Measurements from ENCODE around the gene RAPGEF4. TPM values are rescaled to one million over a fixed set of nuclear protein-coding genes. Genes with fewer than 3 reads are reported as not detected.

RAPGEF4 gene
- 0.22 and 0.29 TPM in 2 replicates for polyA plus RNA-seq (2013)

- peak within 1 kb of the TSS; percentile 50 for H4K12ac ChIP-seq (ENCODE audit: low read depth, low read length)
- no peak within 1 kb of the TSS for H3K27ac ChIP-seq (ENCODE audit: low read depth, low read length)
- no peak within 1 kb of the TSS for H3K9ac ChIP-seq (ENCODE audit: low read length)
- H3K18ac ChIP-seq (ENCODE audit: low read length) = no peak within 1 kb of the TSS
- H3K14ac ChIP-seq (ENCODE audit: low read length) = no peak within 1 kb of the TSS
- peak in 1 of 2 donors; percentile 4 for DNase-seq
- no peak within 1 kb of the TSS for H2AK5ac ChIP-seq (ENCODE audit: low read length)
- H2BK12ac ChIP-seq (ENCODE audit: low read length) = no peak within 1 kb of the TSS
- H3K27me3 ChIP-seq (ENCODE audit: insufficient read depth, low read length) = peaks cover 29% of the 10 kb centered on the region
- no peak within 1 kb of the TSS for H4K91ac ChIP-seq (ENCODE audit: low read depth, low read length)
- peak within 1 kb of the TSS; percentile 25 for H2AFZ ChIP-seq (ENCODE audit: insufficient read depth, low read length, poor library complexity)
- H2BK120ac ChIP-seq (ENCODE audit: insufficient read depth, low read length, poor library complexity) = no peak within 1 kb of the TSS
- H2BK5ac ChIP-seq (ENCODE audit: low read depth, low read length, poor library complexity) = no peak within 1 kb of the TSS
- no peaks in the 10 kb centered on the region for H3K9me3 ChIP-seq (ENCODE audit: insufficient read depth, low read depth, low read length)
- H3K4me3 ChIP-seq (ENCODE audit: low read depth, low read length) = peak within 1 kb of the TSS; percentile 66
- H3K4me1 ChIP-seq (ENCODE audit: control insufficient read depth in 1 of 2, insufficient read depth in 2 of 2, low read length in 2 of 2) = peaks cover 5 to 6% of the 10 kb centered on the region in 2 experiments
- no peaks in the 10 kb centered on the region for H3K36me3 ChIP-seq (ENCODE audit: control insufficient read depth in 1 of 2, insufficient read depth in 2 of 2, low read length in 2 of 2)
- no peaks in the 10 kb centered on the region for H3K79me1 ChIP-seq (ENCODE audit: low read length)
- H3K23ac ChIP-seq (ENCODE audit: low read length) = no peak within 1 kb of the TSS
- no peak within 1 kb of the TSS for H4K8ac ChIP-seq (ENCODE audit: low read depth, low read length)
- WGBS (ENCODE audit: extremely low coverage, insufficient coverage, insufficient read length) = no CpG with 5 or more reads among the region's 95 CpGs
- no peaks in the 10 kb centered on the region for H3K79me2 ChIP-seq (ENCODE audit: control insufficient read depth, insufficient read depth, low read length, poor library complexity)
- H3K4ac ChIP-seq (ENCODE audit: low read depth, low read length) = no peak within 1 kb of the TSS
- peak within 1 kb of the TSS; percentile 96 for H3K4me2 ChIP-seq (ENCODE audit: low read length)
Measured at GRCh38 chr2:172735582-172736423, at the start of gene RAPGEF4. Gene RAPGEF4, plus strand, starts transcription at chr2:172735845. Its CDS starts 139 bp downstream, at chr2:172735984.

DNA sequence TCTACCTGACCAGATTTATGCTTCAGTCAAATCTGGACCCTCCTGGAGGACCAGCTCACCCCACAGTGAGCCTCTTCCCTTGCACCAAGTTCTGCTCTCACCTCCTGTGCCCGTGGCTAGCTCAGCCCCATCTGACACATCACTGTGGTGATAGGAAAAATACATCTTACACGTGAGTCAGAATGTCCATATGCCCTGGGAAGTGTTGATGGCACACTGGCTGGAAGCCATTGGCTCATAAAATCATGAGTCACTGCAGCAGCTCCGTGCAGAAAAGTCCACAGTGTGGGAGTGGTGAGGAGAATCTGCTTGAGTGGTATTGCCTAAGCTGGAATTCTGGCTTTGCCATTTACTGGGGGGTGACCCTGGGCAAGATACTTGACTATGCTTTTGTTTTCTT, 42.6 kb upstream of the RAPGEF4 start:
- no CpG with 5 or more reads among the region's 3 CpGs for WGBS (ENCODE audit: extremely low coverage, insufficient coverage, insufficient read length)
- no peak overlapping the region for H2BK5ac ChIP-seq (ENCODE audit: low read depth, low read length, poor library complexity)
- H3K9ac ChIP-seq (ENCODE audit: low read length) = no peak overlapping the region
- no peak overlapping the region for H3K27ac ChIP-seq (ENCODE audit: low read depth, low read length)
- no peak overlapping the region for H3K23ac ChIP-seq (ENCODE audit: low read length)
- no peak overlapping the region for H2AK5ac ChIP-seq (ENCODE audit: low read length)
- no peak overlapping the region for H4K91ac ChIP-seq (ENCODE audit: low read depth, low read length)
- H3K79me2 ChIP-seq (ENCODE audit: control insufficient read depth, insufficient read depth, low read length, poor library complexity) = no peaks in the 10 kb centered on the region
- H2BK120ac ChIP-seq (ENCODE audit: insufficient read depth, low read length, poor library complexity) = no peak overlapping the region
- H2BK12ac ChIP-seq (ENCODE audit: low read length) = no peak overlapping the region
- no peak overlapping the region for H3K4me3 ChIP-seq (ENCODE audit: low read depth, low read length)
- H3K4ac ChIP-seq (ENCODE audit: low read depth, low read length) = no peak overlapping the region
- DNase-seq = peak; percentile 35 to 42
- H3K4me2 ChIP-seq (ENCODE audit: low read length) = no peak overlapping the region
- H3K18ac ChIP-seq (ENCODE audit: low read length) = no peak overlapping the region
- H4K8ac ChIP-seq (ENCODE audit: low read depth, low read length) = no peak overlapping the region
- H3K14ac ChIP-seq (ENCODE audit: low read length) = no peak overlapping the region
- H3K9me3 ChIP-seq (ENCODE audit: insufficient read depth, low read depth, low read length) = peaks cover 3% of the 10 kb centered on the region
- H3K27me3 ChIP-seq (ENCODE audit: insufficient read depth, low read length) = no peaks in the 10 kb centered on the region
- H3K4me1 ChIP-seq (ENCODE audit: control insufficient read depth in 1 of 2, insufficient read depth in 2 of 2, low read length in 2 of 2) = no peaks in the 10 kb centered on the region
- H3K79me1 ChIP-seq (ENCODE audit: low read length) = no peaks in the 10 kb centered on the region
- H4K12ac ChIP-seq (ENCODE audit: low read depth, low read length) = no peak overlapping the region
- no peak overlapping the region for H2AFZ ChIP-seq (ENCODE audit: insufficient read depth, low read length, poor library complexity)
- no peaks in the 10 kb centered on the region for H3K36me3 ChIP-seq (ENCODE audit: control insufficient read depth in 1 of 2, insufficient read depth in 2 of 2, low read length in 2 of 2)

- H3K9ac ChIP-seq (ENCODE audit: low read length) = no peak overlapping the region
- H3K23ac ChIP-seq (ENCODE audit: low read length) = no peak overlapping the region
- no peaks in the 10 kb centered on the region for H3K79me2 ChIP-seq (ENCODE audit: control insufficient read depth, insufficient read depth, low read length, poor library complexity)
- H2BK12ac ChIP-seq (ENCODE audit: low read length) = no peak overlapping the region
- H3K14ac ChIP-seq (ENCODE audit: low read length) = no peak overlapping the region
- H2BK5ac ChIP-seq (ENCODE audit: low read depth, low read length, poor library complexity) = no peak overlapping the region
- H3K4ac ChIP-seq (ENCODE audit: low read depth, low read length) = no peak overlapping the region
- WGBS (ENCODE audit: extremely low coverage, insufficient coverage, insufficient read length) = no CpG with 5 or more reads among the region's 8 CpGs
- H3K9me3 ChIP-seq (ENCODE audit: insufficient read depth, low read depth, low read length) = peaks cover under 1% of the 10 kb centered on the region
- H4K91ac ChIP-seq (ENCODE audit: low read depth, low read length) = no peak overlapping the region
- H2AFZ ChIP-seq (ENCODE audit: insufficient read depth, low read length, poor library complexity) = no peak overlapping the region
- H3K27ac ChIP-seq (ENCODE audit: low read depth, low read length) = no peak overlapping the region
- no peak overlapping the region for H3K18ac ChIP-seq (ENCODE audit: low read length)
- H3K4me3 ChIP-seq (ENCODE audit: low read depth, low read length) = no peak overlapping the region
- no peak overlapping the region for H4K12ac ChIP-seq (ENCODE audit: low read depth, low read length)
- H3K36me3 ChIP-seq (ENCODE audit: control insufficient read depth in 1 of 2, insufficient read depth in 2 of 2, low read length in 2 of 2) = no peaks in the 10 kb centered on the region
- no peak for DNase-seq
- H3K4me2 ChIP-seq (ENCODE audit: low read length) = no peak overlapping the region
- H3K27me3 ChIP-seq (ENCODE audit: insufficient read depth, low read length) = no peaks in the 10 kb centered on the region
- H2BK120ac ChIP-seq (ENCODE audit: insufficient read depth, low read length, poor library complexity) = no peak overlapping the region
- no peaks in the 10 kb centered on the region for H3K79me1 ChIP-seq (ENCODE audit: low read length)
- H4K8ac ChIP-seq (ENCODE audit: low read depth, low read length) = no peak overlapping the region
- no peak overlapping the region for H2AK5ac ChIP-seq (ENCODE audit: low read length)
- peaks cover 0 to 3% of the 10 kb centered on the region in 2 experiments for H3K4me1 ChIP-seq (ENCODE audit: control insufficient read depth in 1 of 2, insufficient read depth in 2 of 2, low read length in 2 of 2)
Measured at GRCh38 chr2:172693529-172694455, 41.9 kb upstream of the RAPGEF4 start.

- no peak for DNase-seq
- peaks cover 0 to 3% of the 10 kb centered on the region in 2 experiments for H3K4me1 ChIP-seq (ENCODE audit: control insufficient read depth in 1 of 2, insufficient read depth in 2 of 2, low read length in 2 of 2)
- H4K12ac ChIP-seq (ENCODE audit: low read depth, low read length) = no peak overlapping the region
- H3K4me3 ChIP-seq (ENCODE audit: low read depth, low read length) = no peak overlapping the region
- no peaks in the 10 kb centered on the region for H3K27me3 ChIP-seq (ENCODE audit: insufficient read depth, low read length)
- peaks cover 6% of the 10 kb centered on the region for H3K9me3 ChIP-seq (ENCODE audit: insufficient read depth, low read depth, low read length)
- H3K79me1 ChIP-seq (ENCODE audit: low read length) = no peaks in the 10 kb centered on the region
- no peak overlapping the region for H2AFZ ChIP-seq (ENCODE audit: insufficient read depth, low read length, poor library complexity)
- H3K36me3 ChIP-seq (ENCODE audit: control insufficient read depth in 1 of 2, insufficient read depth in 2 of 2, low read length in 2 of 2) = no peaks in the 10 kb centered on the region
- no CpG with 5 or more reads among the region's 3 CpGs for WGBS (ENCODE audit: extremely low coverage, insufficient coverage, insufficient read length)
- no peak overlapping the region for H2BK120ac ChIP-seq (ENCODE audit: insufficient read depth, low read length, poor library complexity)
- H2AK5ac ChIP-seq (ENCODE audit: low read length) = no peak overlapping the region
- H4K91ac ChIP-seq (ENCODE audit: low read depth, low read length) = no peak overlapping the region
- no peak overlapping the region for H3K18ac ChIP-seq (ENCODE audit: low read length)
- H3K4ac ChIP-seq (ENCODE audit: low read depth, low read length) = no peak overlapping the region
- H4K8ac ChIP-seq (ENCODE audit: low read depth, low read length) = no peak overlapping the region
- no peak overlapping the region for H3K23ac ChIP-seq (ENCODE audit: low read length)
- no peak overlapping the region for H3K27ac ChIP-seq (ENCODE audit: low read depth, low read length)
- H2BK12ac ChIP-seq (ENCODE audit: low read length) = no peak overlapping the region
- H2BK5ac ChIP-seq (ENCODE audit: low read depth, low read length, poor library complexity) = no peak overlapping the region
- H3K4me2 ChIP-seq (ENCODE audit: low read length) = no peak overlapping the region
- no peaks in the 10 kb centered on the region for H3K79me2 ChIP-seq (ENCODE audit: control insufficient read depth, insufficient read depth, low read length, poor library complexity)
- no peak overlapping the region for H3K14ac ChIP-seq (ENCODE audit: low read length)
- no peak overlapping the region for H3K9ac ChIP-seq (ENCODE audit: low read length)
Measured at GRCh38 chr2:172697296-172697695, 38.3 kb upstream of the RAPGEF4 start.

Data from trophoblast cell (in vitro differentiated cells and primary cell).